Activated CD8-positive, alpha-beta memory T cell treated with anti-CD3 and anti-CD28 coated beads for 24 hours (primary cell): ENCODE measurements around the gene FN1.

ENCODE experiments used
- DNase-seq: peaks from one replicate; pipeline ENCODE4 v3.0.0-alpha.2; 2020

Gene FN1

GRCh38 chr2:215435870-215436704, at the start of gene FN1:
Gene FN1 (minus strand): TSS chr2:215436068. CDS start chr2:215435802, 266 bp downstream.
- peak; percentile 79 for DNase-seq

- no peak for DNase-seq
These were observed 49.2 kb upstream of the FN1 start for GRCh38 chr2:215485032-215485431.

- DNase-seq: no peak
These were observed 48.7 kb upstream of the FN1 start for GRCh38 chr2:215484570-215484969.

GRCh38 chr2:215483431-215483830, 47.6 kb upstream of the FN1 start:
- DNase-seq: no peak

- DNase-seq: no peak
These were observed 43.8 kb upstream of the FN1 start for GRCh38 chr2:215479536-215480240.

- DNase-seq: no peak
These were observed 43.3 kb upstream of the FN1 start for GRCh38 chr2:215479121-215479520.

- no peak for DNase-seq
These were observed 40.6 kb upstream of the FN1 start for GRCh38 chr2:215476424-215476823.

- DNase-seq: no peak
These were observed 30.4 kb upstream of the FN1 start for GRCh38 chr2:215466097-215466909.

GRCh38 chr2:215465256-215465655, 29.4 kb upstream of the FN1 start:
- DNase-seq: no peak

- no peak for DNase-seq
These were observed 26.1 kb upstream of the FN1 start for GRCh38 chr2:215461836-215462532.

GRCh38 chr2:215460682-215461382, 25.0 kb upstream of the FN1 start:
- DNase-seq: no peak

GRCh38 chr2:215455958-215456357, 20.1 kb upstream of the FN1 start:
- DNase-seq: no peak

- DNase-seq: no peak
These were observed 18.8 kb upstream of the FN1 start for GRCh38 chr2:215454519-215455246.

GRCh38 chr2:215452725-215453124, 16.9 kb upstream of the FN1 start:
- DNase-seq: no peak

- DNase-seq: no peak
These were observed 15.3 kb upstream of the FN1 start for GRCh38 chr2:215451012-215451756.

GRCh38 chr2:215450188-215451011, 14.5 kb upstream of the FN1 start:
- no peak for DNase-seq

- no peak for DNase-seq
These were observed 11.8 kb upstream of the FN1 start for GRCh38 chr2:215447673-215448081.

GRCh38 chr2:215447056-215447455, 11.2 kb upstream of the FN1 start:
- DNase-seq: no peak

GRCh38 chr2:215442401-215442787, 6.5 kb upstream of the FN1 start:
- no peak for DNase-seq
